GM12891 (cell line): ENCODE data around the gene GCSH.

Experiments used
- DNase-seq: peaks from one replicate; pipeline ENCODE4 v3.0.0; 2011; ENCODE audit warnings: low spot score; ENCODE audit not compliant: insufficient read length
- FAIRE-seq: peaks from 2 replicates; lab custom pipeline; 2011; peaks lifted over from hg19 to GRCh38; lab: Jason Lieb, UNC
- PAX5 ChIP-seq: IDR thresholded peaks from 2 replicates; pipeline ENCODE4 v1.6.1; 2011; ENCODE audit warnings: low read length, moderate library complexity, mild to moderate bottlenecking; ENCODE audit not compliant: insufficient read depth, severe bottlenecking
- POLR2A ChIP-seq: IDR thresholded peaks from 2 replicates; pipeline ENCODE4 v1.6.1; 2011; ENCODE audit warnings: low read depth, low read length, control low read depth
- POLR2AphosphoS5 ChIP-seq: IDR thresholded peaks from 2 replicates; pipeline ENCODE4 v1.6.1; 2011; ENCODE audit warnings: low read depth, low read length, control low read depth
- POU2F2 ChIP-seq: IDR thresholded peaks from 2 replicates; pipeline ENCODE4 v1.6.1; 2011; ENCODE audit warnings: low read depth, mild to moderate bottlenecking, control low read depth, low read length, moderate library complexity
- SPI1 ChIP-seq: IDR thresholded peaks from 2 replicates; pipeline ENCODE4 v1.6.1; 2011; ENCODE audit warnings: low read depth, low read length, control low read depth
- TAF1 ChIP-seq: IDR thresholded peaks from 2 replicates; pipeline ENCODE4 v1.6.1; 2011; ENCODE audit warnings: low read depth, low read length, control low read depth

Gene GCSH

GRCh38 chr16:81077076-81077940, 18.9 kb downstream of the GCSH start, which contains the start of gene C16orf46:
Gene C16orf46 (minus strand): TSS chr16:81077238. CDS start chr16:81063955, 13,283 bp downstream.
- FAIRE-seq (peak; percentile 98), DNase-seq (peak; percentile 95)
- peak; percentile 66 for TF ChIP-seq TAF1
- no peak for TF ChIP-seq SPI1
- peak; percentile 77 for TF ChIP-seq POLR2A
- no peak for TF ChIP-seq PAX5
- TF ChIP-seq POU2F2 = peak; percentile 75
- peak; percentile 68 for TF ChIP-seq POLR2AphosphoS5

GRCh38 chr16:81076566-81077075, 19.6 kb downstream of the GCSH start:
- FAIRE-seq (no peak), DNase-seq (peak; percentile 55)
- TF ChIP-seq PAX5 = no peak
- TF ChIP-seq SPI1 = 0 out of 2 replicates have a peak, but pooled peaks have one; percentile 10

GRCh38 chr16:81073560-81074330, 22.4 kb downstream of the GCSH start:
- FAIRE-seq (no peak), DNase-seq (no peak)
- no peak for TF ChIP-seq SPI1
- TF ChIP-seq POLR2A = no peak
- no peak for TF ChIP-seq TAF1
- no peak for TF ChIP-seq POLR2AphosphoS5
- no peak for TF ChIP-seq POU2F2
- TF ChIP-seq PAX5 = no peak

GRCh38 chr16:81071805-81072204, 24.4 kb downstream of the GCSH start:
- peak; percentile 56 for FAIRE-seq
- DNase-seq = no peak
- TF ChIP-seq POLR2AphosphoS5 (no peak), POLR2A (no peak), TAF1 (no peak), PAX5 (no peak), SPI1 (no peak), POU2F2 (no peak)

GRCh38 chr16:81070979-81071378, 25.2 kb downstream of the GCSH start:
- FAIRE-seq (no peak), DNase-seq (no peak)
- no peak for TF ChIP-seq POU2F2
- no peak for TF ChIP-seq POLR2AphosphoS5
- no peak for TF ChIP-seq PAX5
- no peak for TF ChIP-seq POLR2A
- TF ChIP-seq SPI1 = no peak
- no peak for TF ChIP-seq TAF1

GRCh38 chr16:81069063-81069462, 27.1 kb downstream of the GCSH start:
- no peak for FAIRE-seq
- TF ChIP-seq POLR2AphosphoS5 (no peak), POU2F2 (no peak), TAF1 (no peak), POLR2A (no peak), PAX5 (no peak), SPI1 (no peak)
- no peak for DNase-seq

GRCh38 chr16:81067166-81067565, 29.0 kb downstream of the GCSH start:
- FAIRE-seq (no peak), DNase-seq (no peak)
- TF ChIP-seq SPI1 (no peak), TAF1 (no peak), PAX5 (no peak), POU2F2 (no peak), POLR2AphosphoS5 (no peak), POLR2A (no peak)

GRCh38 chr16:81066681-81067080, 29.5 kb downstream of the GCSH start:
- FAIRE-seq (no peak), DNase-seq (no peak)
- TF ChIP-seq PAX5 = no peak
- TF ChIP-seq TAF1 = no peak
- no peak for TF ChIP-seq SPI1
- no peak for TF ChIP-seq POU2F2
- no peak for TF ChIP-seq POLR2A
- TF ChIP-seq POLR2AphosphoS5 = no peak
